Rectal smooth muscle tissue (tissue), 1 donor: Measurements from ENCODE around the gene TNS2.

Experiments used
- H3K27ac ChIP-seq: one replicate; pipeline ENCODE4 v1.7.0; 2013; ENCODE audit warnings: low read depth, low read length, inconsistent platforms
- H3K27me3 ChIP-seq: one replicate; pipeline ENCODE4 v1.7.0; 2013; ENCODE audit warnings: low read length; ENCODE audit not compliant: control insufficient read depth, insufficient read depth
- H3K36me3 ChIP-seq: one replicate; pipeline ENCODE4 v1.7.0; 2013; ENCODE audit warnings: low read length; ENCODE audit not compliant: control insufficient read depth, insufficient read depth
- H3K4me1 ChIP-seq: one replicate; pipeline ENCODE4 v1.7.0; 2013; ENCODE audit warnings: low read length; ENCODE audit not compliant: control insufficient read depth, insufficient read depth
- H3K4me3 ChIP-seq: one replicate; pipeline ENCODE4 v1.7.0; 2013; ENCODE audit warnings: low read length
- H3K9ac ChIP-seq: one replicate; pipeline ENCODE4 v1.7.0; 2013; ENCODE audit warnings: low read length

The TNS2 gene

GRCh38 chr12:53113951-53114350 is 64.1 kb downstream of the TNS2 start:
- H3K9ac ChIP-seq = no peak overlapping the region
- H3K27me3 ChIP-seq = no peaks in the 10 kb centered on the region
- H3K36me3 ChIP-seq = no peaks in the 10 kb centered on the region
- no peaks in the 10 kb centered on the region for H3K4me1 ChIP-seq
- H3K27ac ChIP-seq = no peak overlapping the region
- H3K4me3 ChIP-seq = no peak overlapping the region
